ENCODE data around the gene AARSD1.
"Not testable (repeated sequence)": the region's sequence is repeated elsewhere in the genome, so short reads cannot be mapped to it uniquely, and the experiment has no call there.

DNA sequence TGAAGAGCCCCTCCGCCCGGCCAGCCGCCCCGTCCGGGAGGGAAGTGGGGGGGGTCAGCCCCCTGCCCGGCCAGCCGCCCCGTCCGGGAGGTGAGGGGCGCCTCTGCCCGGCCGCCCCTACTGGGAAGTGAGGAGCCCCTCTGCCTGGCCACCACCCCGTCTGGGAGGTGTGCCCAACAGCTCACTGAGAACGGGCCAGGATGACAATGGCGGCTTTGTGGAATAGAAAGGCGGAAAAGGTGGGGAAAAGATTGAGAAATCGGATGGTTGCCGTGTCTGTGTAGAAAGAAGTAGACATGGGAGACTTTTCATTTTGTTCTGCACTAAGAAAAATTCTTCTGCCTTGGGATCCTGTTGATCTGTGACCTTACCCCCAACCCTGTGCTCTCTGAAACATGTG is 9.1 kb upstream of the AARSD1 start:
- not testable (repeated sequence) for TF ChIP-seq CTCF (IDR thresholded peaks at IDR 0.05 in 8 of 11, conservative IDR thresholded peaks at IDR 0.05 in 3 of 11); POLR2A (IDR thresholded peaks at IDR 0.05); POLR2AphosphoS5 (IDR thresholded peaks at IDR 0.05)
